H1 (cell line): ENCODE results near the gene MRI1. TPM values are rescaled to one million over a fixed set of nuclear protein-coding genes. Genes with fewer than 3 reads are reported as not detected.

Source experiments
- CTCF ChIA-PET: fragments of 300-600 bp; sonication (Branson Sonifier 250); formaldehyde crosslinking; loops from one replicate; lab custom pipeline; 2021; ENCODE audit not compliant: partially characterized antibody; lab: Charles Lee
- POLR2A ChIA-PET: fragments of 300-600 bp; sonication (Branson Sonifier 250); formaldehyde crosslinking; loops from one replicate; lab custom pipeline; 2021; ENCODE audit warnings: inconsistent platforms; ENCODE audit not compliant: partially characterized antibody; lab: Charles Lee
- DNase-seq, 2 experiments: peaks; one replicate each; pipeline versions ENCODE4 v3.0.0 to v3.0.0-alpha.2; 2010 to 2022; ENCODE audit warnings: low spot score in 2 of 2, low read depth in 1 of 2, mixed read lengths in 1 of 2
- FAIRE-seq: peaks from 2 replicates; lab custom pipeline; 2011; peaks lifted over from hg19 to GRCh38; lab: Jason Lieb, UNC
- H2AFZ ChIP-seq: 2 replicates; pipeline ENCODE4 v1.8.1; 2012; ENCODE audit warnings: low read length, inconsistent platforms
- H2AK5ac ChIP-seq: 2 replicates; pipeline ENCODE4 v1.6.1; 2013; ENCODE audit warnings: low read depth, low read length
- H2BK120ac ChIP-seq: replicated peaks from 2 replicates; pipeline ENCODE3; 2013; ENCODE audit warnings: low read depth, low read length, inconsistent platforms
- H2BK12ac ChIP-seq: 2 replicates; pipeline ENCODE4 v1.6.1; 2013; ENCODE audit warnings: low read depth, low read length
- H2BK15ac ChIP-seq: 2 replicates; pipeline ENCODE4 v1.6.1; 2013; ENCODE audit warnings: low read length
- H2BK20ac ChIP-seq: 2 replicates; pipeline ENCODE4 v1.6.1; 2013; ENCODE audit warnings: low read length
- H2BK5ac ChIP-seq: 2 replicates; pipeline ENCODE4 v1.6.1; 2013; ENCODE audit warnings: low read depth, low read length
- H3K14ac ChIP-seq: 2 replicates; pipeline ENCODE4 v1.6.1; 2013; ENCODE audit warnings: inconsistent platforms; ENCODE audit not compliant: insufficient read length
- H3K18ac ChIP-seq: 2 replicates; pipeline ENCODE4 v1.6.1; 2013; ENCODE audit warnings: low read length; ENCODE audit errors: extremely low read depth
- H3K23ac ChIP-seq: 2 replicates; pipeline ENCODE4 v1.6.1; 2013; ENCODE audit warnings: inconsistent platforms; ENCODE audit not compliant: insufficient read length
- H3K23me2 ChIP-seq: 2 replicates; pipeline ENCODE4 v1.6.1; 2013; ENCODE audit warnings: low read depth, low read length
- H3K27ac ChIP-seq: 2 replicates; pipeline ENCODE4 v1.6.1; 2011; ENCODE audit warnings: low read depth, low read length, inconsistent platforms
- H3K27me3 ChIP-seq, 4 experiments: replicated peaks in 1 of 4; 1 replicate in 1 of 4; 2 replicates in 3 of 4; pipeline versions ENCODE4 v1.6.1 to v1.8.1; 2011 to 2013; ENCODE audit warnings: low read length in 3 of 4, mild to moderate bottlenecking in 3 of 4, inconsistent platforms in 2 of 4, mixed read lengths in 2 of 4, moderate library complexity in 1 of 4; ENCODE audit not compliant: control insufficient read depth in 3 of 4, insufficient read depth in 3 of 4; ENCODE audit errors: extremely low read depth in 1 of 4
- H3K36me3 ChIP-seq, 4 experiments: 2 replicates each; pipeline versions ENCODE4 v1.6.1 to v1.8.1; 2011 to 2013; ENCODE audit warnings: mild to moderate bottlenecking in 4 of 4, low read length in 3 of 4, moderate library complexity in 2 of 4, control low read depth in 1 of 4, inconsistent platforms in 1 of 4; ENCODE audit not compliant: insufficient read depth in 4 of 4, control insufficient read depth in 2 of 4
- H3K4ac ChIP-seq: replicated peaks from 2 replicates; pipeline ENCODE3; 2013; ENCODE audit warnings: low read length, low read depth, mixed read lengths, inconsistent platforms; ENCODE audit not compliant: insufficient read length
- H3K4me1 ChIP-seq, 4 experiments: replicated peaks in 1 of 4; 1 replicate in 1 of 4; 2 replicates in 3 of 4; pipeline versions ENCODE4 v1.6.1 to v1.8.1; 2011 to 2013; ENCODE audit warnings: low read length in 3 of 4, inconsistent platforms in 2 of 4, mixed read lengths in 1 of 4; ENCODE audit not compliant: insufficient read depth in 4 of 4, control insufficient read depth in 3 of 4
- H3K4me2 ChIP-seq, 2 experiments: 2 replicates each; pipeline versions ENCODE4 v1.6.1 to v1.8.1; 2011 to 2013; ENCODE audit warnings: low read depth in 2 of 2, low read length in 2 of 2, control low read depth in 1 of 2, inconsistent platforms in 1 of 2, mild to moderate bottlenecking in 1 of 2; ENCODE audit not compliant: insufficient read depth in 1 of 2
- H3K4me3 ChIP-seq, 4 experiments: fragments of 200-600, 300-600 bp in 1 of 4; sonication (generic), shearing (Covaris generic), sonication (Bioruptor Twin) in 1 of 4; 2 replicates each; pipeline versions ENCODE4 v1.5.1 to v1.8.1; 2011 to 2016; ENCODE audit warnings: low read length in 4 of 4, low read depth in 3 of 4, control low read depth in 2 of 4, inconsistent platforms in 2 of 4, mild to moderate bottlenecking in 2 of 4, mixed read lengths in 1 of 4, moderate library complexity in 1 of 4; ENCODE audit not compliant: insufficient read depth in 2 of 4; ENCODE audit errors: extremely low read depth in 1 of 4
- H3K56ac ChIP-seq: replicated peaks from 2 replicates; pipeline ENCODE3; 2013; ENCODE audit warnings: low read depth, mild to moderate bottlenecking, mixed read lengths, low read length, inconsistent platforms; ENCODE audit not compliant: insufficient read length
- H3K79me1 ChIP-seq: 2 replicates; pipeline ENCODE4 v1.6.1; 2013; ENCODE audit warnings: low read depth, low read length, control low read depth
- H3K79me2 ChIP-seq, 2 experiments: 2 replicates each; pipeline versions ENCODE4 v1.6.1 to v1.8.1; 2012 to 2013; ENCODE audit warnings: low read length in 2 of 2, mild to moderate bottlenecking in 2 of 2, inconsistent platforms in 1 of 2; ENCODE audit not compliant: insufficient read depth in 2 of 2, control insufficient read depth in 1 of 2
- H3K9ac ChIP-seq, 4 experiments: replicated peaks in 1 of 4; 1 replicate in 1 of 4; 2 replicates in 3 of 4; pipeline versions ENCODE4 v1.6.1 to v1.8.1; 2011 to 2013; ENCODE audit warnings: low read depth in 3 of 4, low read length in 3 of 4, control low read depth in 2 of 4, mild to moderate bottlenecking in 2 of 4, moderate library complexity in 2 of 4, inconsistent platforms in 1 of 4; ENCODE audit errors: extremely low read depth in 1 of 4
- H3K9me3 ChIP-seq, 2 experiments: 2 replicates each; pipeline versions ENCODE4 v1.6.1 to v1.8.1; 2012 to 2013; ENCODE audit warnings: mild to moderate bottlenecking in 2 of 2, moderate library complexity in 2 of 2, control low read depth in 1 of 2, inconsistent platforms in 1 of 2, low read depth in 1 of 2, low read length in 1 of 2, mixed read lengths in 1 of 2; ENCODE audit not compliant: insufficient read depth in 2 of 2
- H4K20me1 ChIP-seq, 2 experiments: replicated peaks in 1 of 2; 2 replicates each; pipeline versions ENCODE3 to v1.8.1; 2011 to 2013; ENCODE audit warnings: inconsistent platforms in 2 of 2, low read length in 2 of 2, mild to moderate bottlenecking in 1 of 2; ENCODE audit not compliant: insufficient read depth in 2 of 2, control insufficient read depth in 1 of 2
- H4K5ac ChIP-seq: 2 replicates; pipeline ENCODE4 v1.6.1; 2013; ENCODE audit warnings: low read length, low read depth, mixed read lengths, inconsistent platforms; ENCODE audit not compliant: insufficient read length
- H4K8ac ChIP-seq: 2 replicates; pipeline ENCODE4 v1.8.0; 2013; ENCODE audit warnings: mild to moderate bottlenecking, moderate library complexity, low read length, inconsistent platforms; ENCODE audit not compliant: insufficient read depth; ENCODE audit errors: extremely low read depth
- H4K91ac ChIP-seq: replicated peaks from 2 replicates; pipeline ENCODE3; 2013; ENCODE audit warnings: low read length, mixed read lengths, inconsistent platforms; ENCODE audit not compliant: insufficient read length
- BACH1 ChIP-seq: IDR thresholded peaks from 2 replicates; pipeline ENCODE4 v1.6.1; 2012; ENCODE audit warnings: low read length, improper control_type of control experiment
- E2F6 ChIP-seq: IDR thresholded peaks from 2 replicates; pipeline ENCODE4 v1.6.1; 2012; ENCODE audit warnings: inconsistent platforms
- JUND ChIP-seq: IDR thresholded peaks from 2 replicates; pipeline ENCODE4 v1.6.1; 2011; ENCODE audit warnings: mild to moderate bottlenecking, improper control_type of control experiment, low read length
- KDM1A ChIP-seq: fragments of 200-600, 300-600 bp; sonication (generic); IDR thresholded peaks from 2 replicates; pipeline ENCODE4 v1.7.1; 2016; ENCODE audit warnings: mild to moderate bottlenecking, low read length, borderline replicate concordance
- MAFK ChIP-seq: IDR thresholded peaks from 2 replicates; pipeline ENCODE4 v1.6.1; 2012; ENCODE audit warnings: low read depth, mild to moderate bottlenecking, improper control_type of control experiment, low read length
- NANOG ChIP-seq: IDR thresholded peaks from 2 replicates; pipeline ENCODE4 v1.6.1; 2011; ENCODE audit warnings: low read length, low read depth, mild to moderate bottlenecking, inconsistent platforms; ENCODE audit not compliant: insufficient read depth, poor library complexity, severe bottlenecking
- NRF1 ChIP-seq: IDR thresholded peaks from 2 replicates; pipeline ENCODE4 v1.6.1; 2011; ENCODE audit warnings: mild to moderate bottlenecking, low read depth, low read length, improper control_type of control experiment
- PHF8 ChIP-seq: fragments of 200-600 bp; sonication (generic); conservative IDR thresholded peaks from 2 replicates; pipeline ENCODE4 v1.7.1; 2012; ENCODE audit warnings: low read depth, mild to moderate bottlenecking, inconsistent platforms, low read length, moderate library complexity
- POLR2A ChIP-seq, 2 experiments: IDR thresholded peaks; 1 replicate in 1 of 2; 2 replicates in 1 of 2; pipeline ENCODE4 v1.6.1; 2011; ENCODE audit warnings: low read depth in 2 of 2, low read length in 2 of 2, mild to moderate bottlenecking in 2 of 2; ENCODE audit errors: control extremely low read depth in 1 of 2
- RFX5 ChIP-seq: IDR thresholded peaks from 2 replicates; pipeline ENCODE4 v1.6.1; 2011; ENCODE audit warnings: low read depth, low read length, improper control_type of control experiment, borderline replicate concordance
- RNF2 ChIP-seq: fragments of 200-900, 300-1000 bp; sonication (generic); IDR thresholded peaks from 2 replicates; pipeline ENCODE4 v1.7.1; 2016; ENCODE audit warnings: borderline replicate concordance, low read depth, mild to moderate bottlenecking, antibody characterized with exemption, low read length; ENCODE audit not compliant: poor library complexity, severe bottlenecking; ENCODE audit errors: missing control alignments
- TCF12 ChIP-seq: IDR thresholded peaks from 2 replicates; pipeline ENCODE4 v1.6.1; 2011; ENCODE audit warnings: low read depth, mild to moderate bottlenecking, low read length
- USF2 ChIP-seq: IDR thresholded peaks from 2 replicates; pipeline ENCODE4 v1.6.1; 2011; ENCODE audit warnings: low read length, improper control_type of control experiment
- WGBS, 2 experiments: shearing (Covaris generic) in 1 of 2; methylation state at CpG; one replicate each; pipeline versions ENCODE4 v1.1.6 to v1.1.7; 2013 to 2015; ENCODE audit warnings: low lambda C conversion rate in 2 of 2, mixed read lengths in 2 of 2, inconsistent platforms in 1 of 2, low coverage in 1 of 2, missing lambda C conversion rate in 1 of 2; ENCODE audit not compliant: insufficient replicate concordance in 2 of 2, insufficient coverage in 1 of 2, insufficient read length in 1 of 2; ENCODE audit errors: extremely low coverage in 1 of 2, missing lambda C conversion rate in 1 of 2; 5-methylcytosine and 5-hydroxymethylcytosine counted together
- polyA plus RNA-seq, 7 experiments: library from polyadenylated mRNA; depleted of rRNA in 3 of 7; stranded (reverse) in 5 of 7; unstranded in 2 of 7; fragments of >200 nt in 5 of 7; fragments of 200-250 nt in 2 of 7; gene quantifications; 1 replicate in 5 of 7; 2 replicates in 1 of 7; 4 replicates in 1 of 7; pipeline versions ENCODE4 v1.2.1 to v1.2.3, GENCODE V29; 2011 to 2013; ENCODE audit warnings: missing spikeins in 2 of 7, mixed read lengths in 2 of 7
- total RNA-seq: library from RNA; stranded (reverse); fragmentation: NEBNext Ultra II Directional; extraction: Animal tissue kit (Norgen Biotek cat#: 25700); gene quantifications from 2 replicates; pipeline ENCODE4 v1.2.1, GENCODE V29; 2021

MRI1 gene
- total and polyA plus RNA-seq, 2 of the 8 experiments (the other 6 are each of a cell fraction or from before 2014, with no cell fraction given) = 24.5 to 29.5 TPM

- FAIRE-seq = no peak
- CTCF ChIA-PET = interaction anchor here (1.2 kb wide), 1 partner anchor 117 kb away, joined by 3 read pairs; no protein-coding TSS in a partner anchor
- H3K79me1 ChIP-seq = no peaks in the 10 kb centered on the region; the same call in 1 of the 2 replicates
- TF ChIP-seq NRF1 (no peak), PHF8 (no peak), NANOG (no peak), TCF12 (no peak), KDM1A (no peak), MAFK (no peak), E2F6 (no peak), BACH1 (no peak), USF2 (no peak), JUND (no peak), RNF2 (no peak), RFX5 (no peak), POLR2A (IDR thresholded peaks at IDR 0.05; ENCODE audit: control extremely low read depth in 1 of 2, low read depth in 2 of 2, low read length in 2 of 2) (no peak)
Measured at GRCh38 chr19:13727798-13728197, 36.5 kb upstream of the MRI1 start.

More at GRCh38 chr19:13727798-13728197, 36.5 kb upstream of the MRI1 start:
- DNase-seq = no peak
- Histone ChIP-seq H3K9me3 (no peaks in the 10 kb centered on the region), H2AK5ac (no peak overlapping the region), H2BK15ac (no peak overlapping the region), H2BK120ac (no peak overlapping the region), H3K4me1 (peaks cover 0 to 5% (median 0%) of the 10 kb centered on the region in 4 experiments; a peak in 2 of 7 replicates), H3K23me2 (peaks cover 4% of the 10 kb centered on the region), H4K91ac (no peak overlapping the region), H2BK20ac (no peak overlapping the region), H3K27me3 (no peaks in the 10 kb centered on the region), H2AFZ (no peak overlapping the region), H3K4ac (no peak overlapping the region), H3K36me3 (no peaks in the 10 kb centered on the region), H2BK5ac (no peak overlapping the region), H3K56ac (no peak overlapping the region), H2BK12ac (no peak overlapping the region), H3K4me2 (no peak overlapping the region), H3K14ac (no peak overlapping the region), H3K9ac (no peak overlapping the region), H3K4me3 (no peak overlapping the region), H3K79me2 (no peaks in the 10 kb centered on the region), H4K8ac (no peak overlapping the region), H4K20me1 (no peaks in the 10 kb centered on the region), H3K23ac (no peak overlapping the region), H4K5ac (no peak overlapping the region), H3K27ac (no peak overlapping the region), H3K18ac (no peak overlapping the region)
- 90% methylated on average over 8 of the region's 8 CpGs; no CpG with 5 or more reads in 1 of the 2 experiments for WGBS, 2 experiments
- POLR2A ChIA-PET = no interaction called here
